Measurements from ENCODE around the gene ST6GALNAC6.

GRCh38 chr9:127884427-127884911 is 14.9 kb downstream of the ST6GALNAC6 start:
- no peak for TF ChIP-seq CTCF (IDR thresholded peaks at IDR 0.05 in 2 of 3, conservative IDR thresholded peaks at IDR 0.05 in 1 of 3; ENCODE audit: borderline replicate concordance in 1 of 3, insufficient read depth in 1 of 3, low read depth in 2 of 3, low read length in 2 of 3)
- no peak for TF ChIP-seq POLR2AphosphoS5 (IDR thresholded peaks at IDR 0.05; ENCODE audit: low read depth, low read length)
- no peak for TF ChIP-seq EZH2phosphoT487 (IDR thresholded peaks at IDR 0.05; ENCODE audit: borderline replicate concordance)
- no peak for TF ChIP-seq MAX (IDR thresholded peaks at IDR 0.05)
- no peak for TF ChIP-seq POLR2A (IDR thresholded peaks at IDR 0.05; ENCODE audit: borderline replicate concordance, extremely low read depth, insufficient read depth, insufficient read length)
- TF ChIP-seq JUND (IDR thresholded peaks at IDR 0.05) = no peak
- no peak for TF ChIP-seq ELF1 (IDR thresholded peaks at IDR 0.05; ENCODE audit: borderline replicate concordance, low read depth)
- TF ChIP-seq, protein P1, sequence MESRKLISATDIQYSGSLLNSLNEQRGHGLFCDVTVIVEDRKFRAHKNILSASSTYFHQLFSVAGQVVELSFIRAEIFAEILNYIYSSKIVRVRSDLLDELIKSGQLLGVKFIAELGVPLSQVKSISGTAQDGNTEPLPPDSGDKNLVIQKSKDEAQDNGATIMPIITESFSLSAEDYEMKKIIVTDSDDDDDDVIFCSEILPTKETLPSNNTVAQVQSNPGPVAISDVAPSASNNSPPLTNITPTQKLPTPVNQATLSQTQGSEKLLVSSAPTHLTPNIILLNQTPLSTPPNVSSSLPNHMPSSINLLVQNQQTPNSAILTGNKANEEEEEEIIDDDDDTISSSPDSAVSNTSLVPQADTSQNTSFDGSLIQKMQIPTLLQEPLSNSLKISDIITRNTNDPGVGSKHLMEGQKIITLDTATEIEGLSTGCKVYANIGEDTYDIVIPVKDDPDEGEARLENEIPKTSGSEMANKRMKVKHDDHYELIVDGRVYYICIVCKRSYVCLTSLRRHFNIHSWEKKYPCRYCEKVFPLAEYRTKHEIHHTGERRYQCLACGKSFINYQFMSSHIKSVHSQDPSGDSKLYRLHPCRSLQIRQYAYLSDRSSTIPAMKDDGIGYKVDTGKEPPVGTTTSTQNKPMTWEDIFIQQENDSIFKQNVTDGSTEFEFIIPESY (IDR thresholded peaks at IDR 0.05; ENCODE audit: extremely low read depth, insufficient replicate concordance, low read length) = no peak
- TF ChIP-seq, protein P2, sequence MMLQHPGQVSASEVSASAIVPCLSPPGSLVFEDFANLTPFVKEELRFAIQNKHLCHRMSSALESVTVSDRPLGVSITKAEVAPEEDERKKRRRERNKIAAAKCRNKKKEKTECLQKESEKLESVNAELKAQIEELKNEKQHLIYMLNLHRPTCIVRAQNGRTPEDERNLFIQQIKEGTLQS (IDR thresholded peaks at IDR 0.05) = no peak
- TF ChIP-seq EZH2 (IDR thresholded peaks at IDR 0.05) = no peak
- TF ChIP-seq ZNF274 (IDR thresholded peaks at IDR 0.05; ENCODE audit: low read depth, low read length) = no peak
